ENCODE measurements around the gene SLC25A21.

SLC25A21 gene

DNA sequence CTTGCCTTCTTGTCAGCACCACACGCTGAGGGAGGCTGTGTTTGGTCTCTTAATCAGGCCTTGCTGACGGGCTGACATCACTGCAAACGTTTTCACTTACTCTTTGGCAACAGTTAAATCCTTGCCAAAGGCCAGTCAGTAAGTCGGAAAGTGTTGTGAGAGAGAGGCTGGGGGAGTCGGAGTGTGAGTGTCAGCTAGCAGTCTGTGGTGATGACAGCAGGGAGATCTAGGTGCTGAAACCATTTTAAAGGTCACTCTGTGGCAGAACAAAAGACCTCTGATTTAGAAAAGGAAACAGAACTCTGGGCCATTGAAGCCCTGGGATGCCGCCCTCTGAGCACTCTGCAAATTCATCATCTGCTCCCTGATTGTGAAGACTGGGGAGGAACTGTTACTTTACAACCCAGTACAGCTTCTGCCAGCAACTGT is 367.3 kb downstream of the SLC25A21 start:
- peak; percentile 10 for DNase-seq (ENCODE audit: low read depth, low spot score)
- TF ChIP-seq, protein P1, sequence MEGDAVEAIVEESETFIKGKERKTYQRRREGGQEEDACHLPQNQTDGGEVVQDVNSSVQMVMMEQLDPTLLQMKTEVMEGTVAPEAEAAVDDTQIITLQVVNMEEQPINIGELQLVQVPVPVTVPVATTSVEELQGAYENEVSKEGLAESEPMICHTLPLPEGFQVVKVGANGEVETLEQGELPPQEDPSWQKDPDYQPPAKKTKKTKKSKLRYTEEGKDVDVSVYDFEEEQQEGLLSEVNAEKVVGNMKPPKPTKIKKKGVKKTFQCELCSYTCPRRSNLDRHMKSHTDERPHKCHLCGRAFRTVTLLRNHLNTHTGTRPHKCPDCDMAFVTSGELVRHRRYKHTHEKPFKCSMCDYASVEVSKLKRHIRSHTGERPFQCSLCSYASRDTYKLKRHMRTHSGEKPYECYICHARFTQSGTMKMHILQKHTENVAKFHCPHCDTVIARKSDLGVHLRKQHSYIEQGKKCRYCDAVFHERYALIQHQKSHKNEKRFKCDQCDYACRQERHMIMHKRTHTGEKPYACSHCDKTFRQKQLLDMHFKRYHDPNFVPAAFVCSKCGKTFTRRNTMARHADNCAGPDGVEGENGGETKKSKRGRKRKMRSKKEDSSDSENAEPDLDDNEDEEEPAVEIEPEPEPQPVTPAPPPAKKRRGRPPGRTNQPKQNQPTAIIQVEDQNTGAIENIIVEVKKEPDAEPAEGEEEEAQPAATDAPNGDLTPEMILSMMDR (IDR thresholded peaks at IDR 0.05; ENCODE audit: low read depth, low read length) = no peak
- no peak overlapping the region for H3K4me3 ChIP-seq (ENCODE audit: low read depth, low read length)
- in situ Hi-C loops (cut with HindIII; ENCODE audit: low sequenced_read_pairs) = no loop called here

DNA sequence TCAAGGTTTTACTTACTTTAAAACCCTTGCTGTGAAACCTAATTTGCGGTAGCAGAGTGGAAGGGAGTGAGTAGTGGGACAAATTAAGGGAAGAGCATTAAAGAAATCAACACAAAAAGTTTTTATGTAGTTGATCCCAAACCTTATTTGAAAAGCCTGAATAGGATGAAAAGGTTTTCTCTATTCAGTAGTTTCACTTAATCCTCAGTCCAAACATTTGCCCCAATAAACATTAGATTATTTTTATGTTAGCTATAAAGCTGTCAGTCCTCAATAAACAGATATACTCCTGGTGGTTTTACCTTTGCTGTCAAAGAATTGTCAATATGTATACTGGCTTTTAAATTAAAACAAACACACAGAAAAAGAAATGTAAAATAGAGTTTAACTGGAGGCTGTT is 374.8 kb downstream of the SLC25A21 start:
- in situ Hi-C loops (cut with HindIII; ENCODE audit: low sequenced_read_pairs) = no loop called here
- no peak for DNase-seq (ENCODE audit: low read depth, low spot score)

DNA sequence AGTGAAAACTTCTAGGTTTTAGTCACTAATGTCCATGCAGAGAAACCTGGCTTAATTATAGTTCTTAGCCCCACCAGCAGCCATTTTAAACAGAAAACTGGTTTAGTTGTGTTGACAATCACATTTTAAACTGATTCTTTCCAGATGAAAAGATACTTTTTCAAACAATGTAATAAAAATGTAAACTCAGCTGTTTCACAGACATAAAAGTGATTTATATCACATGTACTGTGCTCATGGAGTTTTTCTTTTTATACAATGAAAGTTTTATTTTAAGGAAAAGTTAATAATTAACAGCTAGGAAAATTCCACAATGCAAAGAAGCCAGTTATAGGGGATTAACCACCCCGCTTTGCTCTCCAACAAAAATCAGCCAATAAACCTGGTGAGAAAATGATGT is 381.0 kb downstream of the SLC25A21 start:
- in situ Hi-C loops (cut with HindIII; ENCODE audit: low sequenced_read_pairs) = no loop called here
- DNase-seq (ENCODE audit: low read depth, low spot score) = no peak
- TF ChIP-seq, protein P1 (IDR thresholded peaks at IDR 0.05; ENCODE audit: low read depth, low read length) = no peak
- H3K4me3 ChIP-seq (ENCODE audit: low read depth, low read length) = no peak overlapping the region

More for the DNA sequence above, 374.8 kb downstream of the SLC25A21 start:
- TF ChIP-seq, protein P1 (IDR thresholded peaks at IDR 0.05; ENCODE audit: low read depth, low read length) = no peak
- H3K4me3 ChIP-seq (ENCODE audit: low read depth, low read length) = no peak overlapping the region

DNA sequence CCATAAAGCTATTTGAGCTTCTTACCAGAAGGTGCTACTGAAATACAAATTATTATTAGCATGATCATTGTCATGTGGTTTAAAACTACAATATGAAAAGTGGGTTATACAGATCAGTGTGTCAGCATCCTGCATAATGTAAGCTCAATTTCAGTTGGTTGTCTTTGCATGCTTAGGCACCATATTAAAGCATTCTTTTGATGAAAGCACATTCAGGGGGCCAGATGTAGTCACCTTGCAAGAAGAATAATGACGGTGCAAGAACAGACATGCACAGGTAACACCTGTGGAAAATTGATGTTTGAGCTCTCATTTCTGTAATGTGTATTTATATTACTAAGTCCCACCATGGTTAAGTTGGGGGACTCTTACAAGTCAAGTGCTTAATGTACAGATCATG is 386.9 kb downstream of the SLC25A21 start:
- no peak for DNase-seq (ENCODE audit: low read depth, low spot score)
- no peak overlapping the region for H3K4me3 ChIP-seq (ENCODE audit: low read depth, low read length)
- in situ Hi-C loops (cut with HindIII; ENCODE audit: low sequenced_read_pairs) = no loop called here
- TF ChIP-seq, protein P1 (IDR thresholded peaks at IDR 0.05; ENCODE audit: low read depth, low read length) = no peak

DNA sequence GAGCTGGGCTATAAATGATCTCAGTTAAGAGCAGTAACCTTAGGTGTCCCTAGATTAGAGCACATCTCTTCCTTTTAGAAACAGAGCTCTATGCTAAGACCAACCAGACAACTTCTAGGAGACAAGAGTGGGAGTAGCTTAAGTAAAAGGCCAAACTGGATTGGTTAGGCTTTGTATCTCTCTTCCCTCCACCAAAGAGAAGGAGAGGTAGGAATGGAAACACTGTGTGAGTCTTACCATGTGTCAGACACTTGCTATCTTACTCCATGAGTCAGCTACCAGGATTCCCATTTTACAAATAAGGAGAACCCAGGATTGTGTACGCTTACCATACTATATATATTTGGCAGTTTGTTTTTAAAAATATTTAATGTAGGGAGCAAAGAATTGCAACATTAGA is 387.9 kb downstream of the SLC25A21 start:
- no peak overlapping the region for H3K4me3 ChIP-seq (ENCODE audit: low read depth, low read length)
- no peak for DNase-seq (ENCODE audit: low read depth, low spot score)
- in situ Hi-C loops (cut with HindIII; ENCODE audit: low sequenced_read_pairs) = no loop called here
- TF ChIP-seq, protein P1 (IDR thresholded peaks at IDR 0.05; ENCODE audit: low read depth, low read length) = no peak

DNA sequence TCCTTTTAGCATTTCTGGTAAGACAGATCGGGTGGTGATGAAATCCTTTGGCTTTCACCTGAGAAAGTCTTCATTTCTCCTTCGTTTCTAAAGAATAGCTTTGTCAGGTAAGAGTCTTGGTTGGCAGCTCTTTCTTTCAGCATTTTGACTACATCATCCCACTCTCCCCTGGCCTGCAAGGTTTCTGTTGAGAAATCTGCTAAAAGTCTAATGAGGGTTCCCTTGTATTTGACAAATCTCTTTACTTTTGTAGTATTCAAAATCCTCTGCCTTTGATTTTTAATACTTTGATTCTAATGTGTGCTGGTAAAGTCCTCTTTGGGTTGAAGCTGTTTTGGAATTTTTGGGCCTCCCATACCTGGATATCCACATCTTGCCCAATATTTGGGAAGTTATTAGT is 390.5 kb downstream of the SLC25A21 start:
- in situ Hi-C loops (cut with HindIII; ENCODE audit: low sequenced_read_pairs) = no loop called here
- no peak for DNase-seq (ENCODE audit: low read depth, low spot score)
- TF ChIP-seq, protein P1 (IDR thresholded peaks at IDR 0.05; ENCODE audit: low read depth, low read length) = no peak
- H3K4me3 ChIP-seq (ENCODE audit: low read depth, low read length) = no peak overlapping the region

DNA sequence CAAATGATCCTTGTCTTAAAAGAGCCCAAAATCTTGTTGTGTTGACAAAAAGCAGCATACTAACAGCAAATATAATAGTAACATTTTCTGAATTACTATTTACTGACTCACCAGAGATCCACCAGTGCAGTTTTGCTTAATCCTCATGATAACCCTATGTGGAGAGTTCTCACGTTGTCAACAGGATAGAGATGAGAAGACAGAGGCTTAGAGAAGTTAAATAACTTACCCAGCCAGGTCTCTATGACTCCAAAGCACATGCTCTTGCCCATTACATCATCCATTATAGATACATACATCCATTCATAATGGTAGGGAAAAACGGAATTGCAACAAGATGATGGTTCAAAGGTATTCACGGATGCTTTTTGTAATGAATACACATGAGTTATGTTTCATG is 398.8 kb downstream of the SLC25A21 start:
- peak; percentile 12 for DNase-seq (ENCODE audit: low read depth, low spot score)
- in situ Hi-C loops (cut with HindIII; ENCODE audit: low sequenced_read_pairs) = no loop called here
- TF ChIP-seq, protein P1 (IDR thresholded peaks at IDR 0.05; ENCODE audit: low read depth, low read length) = no peak
- no peak overlapping the region for H3K4me3 ChIP-seq (ENCODE audit: low read depth, low read length)
